Ovary (tissue), 3 donors: ENCODE data around the gene PTGES.

Source experiments
- EP300 ChIP-seq: sonication (generic); formaldehyde crosslinking; IDR thresholded peaks from one replicate; pipeline ENCODE4 v1.6.1; 2017; ENCODE audit warnings: antibody characterized with exemption
- POLR2A ChIP-seq: fragments of 450-650 bp; IDR thresholded peaks from one replicate; pipeline ENCODE4 v1.6.1; 2017; ENCODE audit warnings: antibody characterized with exemption, mild to moderate bottlenecking, moderate library complexity
- TF ChIP-seq, protein P1 (sequence below), 3 donors: fragments of 450-650 bp in 2 of 3; fragments of 200-600 bp in 1 of 3; IDR thresholded peaks; one replicate each; pipeline versions ENCODE4 v1.5.1 to v1.8.0; 2016 to 2022; ENCODE audit warnings: antibody characterized with exemption in 3 of 3, mild to moderate bottlenecking in 1 of 3
- donor health status: DM: no; HTN: no; CAD: no.

- TF ChIP-seq, protein P1, sequence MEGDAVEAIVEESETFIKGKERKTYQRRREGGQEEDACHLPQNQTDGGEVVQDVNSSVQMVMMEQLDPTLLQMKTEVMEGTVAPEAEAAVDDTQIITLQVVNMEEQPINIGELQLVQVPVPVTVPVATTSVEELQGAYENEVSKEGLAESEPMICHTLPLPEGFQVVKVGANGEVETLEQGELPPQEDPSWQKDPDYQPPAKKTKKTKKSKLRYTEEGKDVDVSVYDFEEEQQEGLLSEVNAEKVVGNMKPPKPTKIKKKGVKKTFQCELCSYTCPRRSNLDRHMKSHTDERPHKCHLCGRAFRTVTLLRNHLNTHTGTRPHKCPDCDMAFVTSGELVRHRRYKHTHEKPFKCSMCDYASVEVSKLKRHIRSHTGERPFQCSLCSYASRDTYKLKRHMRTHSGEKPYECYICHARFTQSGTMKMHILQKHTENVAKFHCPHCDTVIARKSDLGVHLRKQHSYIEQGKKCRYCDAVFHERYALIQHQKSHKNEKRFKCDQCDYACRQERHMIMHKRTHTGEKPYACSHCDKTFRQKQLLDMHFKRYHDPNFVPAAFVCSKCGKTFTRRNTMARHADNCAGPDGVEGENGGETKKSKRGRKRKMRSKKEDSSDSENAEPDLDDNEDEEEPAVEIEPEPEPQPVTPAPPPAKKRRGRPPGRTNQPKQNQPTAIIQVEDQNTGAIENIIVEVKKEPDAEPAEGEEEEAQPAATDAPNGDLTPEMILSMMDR (IDR thresholded peaks at IDR 0.05), result no peak
- TF ChIP-seq POLR2A (no peak), EP300 (no peak)
Measured at GRCh38 chr9:129725795-129726251, 27.0 kb downstream of the PTGES start.
